NCI-H226 (cell line): ENCODE data around the gene CAMK4.
A peak's percentile ranks its signal among the peaks of the same experiment; 100 is the strongest.
"Not testable (repeated sequence)": the region's sequence is repeated elsewhere in the genome, so short reads cannot be mapped to it uniquely, and the experiment has no call there.

ENCODE experiments used
- DNase-seq: peaks from one replicate; pipeline ENCODE4 v3.0.0-alpha.2; 2015

Gene CAMK4

DNA sequence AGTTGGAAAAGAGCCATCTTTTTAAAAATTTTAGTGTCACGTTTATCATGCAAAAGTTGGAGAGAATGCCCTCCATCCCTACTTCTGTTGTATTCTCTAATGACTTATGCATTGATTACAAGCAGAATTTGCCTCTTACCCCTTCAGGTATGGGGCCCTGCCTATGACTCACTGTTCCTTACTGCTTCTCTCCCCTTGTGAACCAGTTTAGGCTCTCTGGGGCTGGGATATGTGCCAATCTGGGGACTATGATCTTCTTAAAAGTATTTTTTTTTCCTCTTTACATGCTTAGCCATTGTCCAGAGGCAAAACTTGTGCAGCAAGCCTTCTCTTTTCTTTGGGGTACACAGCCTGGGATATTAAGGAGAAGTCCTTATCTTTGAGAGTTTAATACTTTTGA lies 37.4 kb downstream of the CAMK4 start:
- DNase-seq, result no peak

DNA sequence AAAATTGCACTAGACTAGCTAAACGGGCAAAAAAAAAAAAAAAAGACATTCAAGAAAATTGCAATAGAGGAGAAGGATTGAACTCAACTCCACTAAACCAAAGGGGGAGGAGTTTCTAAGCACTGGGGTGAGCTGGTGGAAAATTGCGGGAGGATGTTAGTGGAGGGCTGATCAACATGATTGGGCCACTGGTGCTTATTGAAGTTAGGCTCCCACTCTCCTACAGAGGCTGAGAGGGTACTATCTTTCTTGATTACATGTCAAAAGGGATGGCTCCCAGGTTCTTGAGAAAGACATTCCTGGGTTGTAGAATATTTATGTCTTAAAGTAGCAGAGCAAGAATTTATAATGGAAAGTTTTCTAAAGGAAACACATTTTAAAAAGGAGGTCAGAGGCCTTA lies 38.0 kb downstream of the CAMK4 start:
- no peak for DNase-seq

DNA sequence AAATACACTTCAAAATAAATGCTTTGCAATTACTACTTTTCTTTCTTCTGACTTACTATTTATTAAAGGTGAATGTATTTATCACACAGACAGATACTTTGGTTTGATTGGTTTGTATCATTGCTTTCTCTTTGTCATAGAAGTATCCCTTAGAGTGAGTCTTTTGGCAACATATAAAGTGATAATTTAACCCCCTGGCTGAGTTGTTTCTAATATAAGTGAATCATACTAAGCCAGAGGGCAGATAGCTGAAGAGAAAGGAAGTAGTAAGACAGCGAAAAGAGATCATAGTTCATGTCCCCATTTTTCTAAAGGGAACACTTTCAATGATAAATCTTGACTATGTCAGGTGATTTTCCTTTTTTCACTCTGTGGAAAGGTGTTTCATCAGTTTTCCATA lies 38.6 kb downstream of the CAMK4 start:
- DNase-seq, result no peak

DNA sequence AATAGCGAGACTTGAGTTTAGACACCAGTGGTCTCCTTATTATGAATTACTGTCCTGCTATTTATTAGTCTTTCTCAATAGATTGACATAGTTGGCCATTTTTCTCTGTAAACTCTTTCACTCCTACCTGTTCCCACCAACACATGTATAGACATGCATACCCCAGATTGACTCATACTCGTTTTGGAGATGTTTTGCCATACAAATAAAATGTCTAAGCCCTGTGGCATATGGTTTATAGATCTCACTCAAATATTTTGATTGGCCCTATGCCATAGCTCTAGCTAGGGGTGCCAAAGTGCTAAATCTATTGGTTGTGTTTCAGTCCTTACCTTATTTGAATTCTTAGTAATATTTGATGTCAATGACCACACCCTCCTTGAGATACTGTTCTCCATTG lies 42.3 kb downstream of the CAMK4 start:
- no peak for DNase-seq

DNA sequence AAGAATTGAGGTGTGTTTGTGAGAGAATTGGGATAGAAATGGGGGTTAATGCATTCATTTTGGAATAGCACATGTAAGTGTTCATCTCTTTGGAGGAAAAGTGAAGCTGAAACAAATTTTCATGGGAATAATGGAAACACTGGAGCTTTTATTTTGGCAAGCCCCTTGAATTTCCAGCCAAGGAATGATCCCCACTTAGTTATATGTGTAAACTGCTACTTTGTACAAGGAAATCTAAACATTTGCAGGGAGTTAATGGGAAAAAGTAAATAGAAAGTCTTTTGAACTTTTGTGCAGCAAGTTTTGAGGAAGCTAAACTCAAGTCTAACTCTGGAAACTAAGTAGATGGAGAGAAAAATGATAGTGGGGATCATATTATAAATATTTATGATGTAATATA lies 44.1 kb downstream of the CAMK4 start:
- DNase-seq, result no peak

DNA sequence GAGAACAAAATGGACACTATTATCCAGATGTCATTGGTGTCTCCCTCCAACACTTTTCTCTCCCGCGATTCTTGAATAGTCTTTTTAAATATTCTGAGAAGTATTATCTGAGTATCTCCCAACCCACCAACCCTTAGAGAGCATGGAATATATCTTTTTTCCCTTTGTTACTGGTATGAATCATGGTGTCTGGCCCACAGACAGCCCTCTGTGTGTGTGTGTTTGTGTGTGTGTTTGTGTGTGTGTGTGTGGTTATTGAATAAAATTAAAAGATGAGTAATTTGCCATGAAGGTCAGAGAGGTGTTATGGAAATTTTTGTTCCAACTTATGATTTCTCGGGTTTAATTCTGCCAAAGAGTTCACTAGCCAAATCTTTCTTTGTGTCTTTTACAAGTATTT lies 47.7 kb downstream of the CAMK4 start:
- no peak for DNase-seq

DNA sequence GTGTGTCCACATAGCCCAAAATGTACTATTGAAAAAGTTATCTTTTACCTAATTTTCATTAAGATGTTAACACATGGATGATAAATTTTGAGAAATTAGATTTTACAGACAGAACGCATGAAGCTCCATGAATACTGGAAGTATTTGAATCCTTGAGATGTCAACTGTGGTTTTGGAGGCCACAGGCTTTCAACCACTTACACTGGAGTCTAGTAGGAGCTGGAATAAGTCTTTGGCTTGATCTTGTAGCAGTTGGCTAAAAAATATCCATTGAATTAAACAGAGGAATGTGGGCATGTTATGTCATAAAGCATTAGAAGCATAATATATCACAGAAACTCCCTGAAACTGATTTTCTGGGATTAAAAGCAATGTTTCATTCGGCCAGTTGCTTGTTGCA lies 52.9 kb downstream of the CAMK4 start:
- no peak for DNase-seq

DNA sequence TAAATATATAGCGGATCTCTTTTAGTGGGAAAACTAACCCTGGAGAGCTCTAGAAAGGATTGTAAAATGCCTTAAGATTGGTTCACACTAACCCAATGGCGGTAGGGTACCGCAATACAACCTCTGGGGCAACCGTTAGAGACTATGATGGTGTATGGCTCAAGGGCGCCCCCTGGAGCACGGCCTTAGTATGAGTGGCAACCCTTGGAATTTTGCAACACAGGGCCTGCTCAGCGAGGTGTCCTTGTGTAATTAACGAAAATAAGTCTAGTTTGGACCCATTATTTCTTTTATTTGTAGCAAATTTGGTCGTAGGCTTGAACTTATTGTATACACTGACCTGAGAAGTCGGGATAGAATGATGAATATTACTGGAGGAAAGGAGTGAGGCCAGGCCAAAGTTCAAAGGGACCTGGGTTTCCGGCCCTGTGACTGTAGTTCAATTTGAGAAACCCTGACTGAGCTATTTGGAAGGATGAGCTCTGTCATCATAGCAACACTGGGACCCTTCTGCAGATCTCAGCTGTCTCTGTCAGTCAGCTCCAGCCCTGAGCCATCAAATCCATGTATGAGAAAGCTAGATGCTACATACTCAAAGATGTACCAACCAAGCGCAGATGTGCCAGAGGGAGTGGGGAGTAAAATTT lies 54.8 kb downstream of the CAMK4 start:
- DNase-seq, result no peak

DNA sequence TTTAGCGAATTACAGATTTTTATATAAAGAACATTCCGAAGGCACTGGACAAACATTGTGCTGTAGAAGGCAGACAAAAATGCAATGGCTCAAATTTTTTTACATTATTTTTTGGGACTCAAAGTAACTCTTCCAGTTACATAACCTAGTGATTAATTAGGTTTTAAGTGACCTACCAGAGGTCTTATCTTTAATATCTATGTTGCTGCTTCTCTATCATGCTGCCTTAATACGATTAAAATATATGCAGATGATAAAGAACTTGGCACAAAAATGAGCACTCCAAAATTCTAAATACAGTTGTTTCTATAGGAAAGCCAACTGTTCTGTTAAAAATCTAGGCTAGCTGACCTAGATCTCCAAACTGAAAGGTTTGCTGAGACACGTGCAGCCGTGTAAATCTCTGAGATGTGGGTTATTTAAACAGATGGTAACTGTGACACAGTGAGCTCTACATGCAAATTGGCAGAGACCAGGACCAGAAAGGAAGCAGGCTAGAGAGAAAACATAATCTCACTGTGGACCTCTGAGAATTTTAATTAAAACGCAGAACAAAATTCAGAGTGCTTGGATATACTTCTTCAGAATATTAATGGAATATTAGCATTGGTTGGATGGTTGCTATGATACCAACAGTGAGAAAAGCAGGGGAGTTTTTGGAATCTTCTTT lies 56.2 kb downstream of the CAMK4 start:
- DNase-seq, result no peak

DNA sequence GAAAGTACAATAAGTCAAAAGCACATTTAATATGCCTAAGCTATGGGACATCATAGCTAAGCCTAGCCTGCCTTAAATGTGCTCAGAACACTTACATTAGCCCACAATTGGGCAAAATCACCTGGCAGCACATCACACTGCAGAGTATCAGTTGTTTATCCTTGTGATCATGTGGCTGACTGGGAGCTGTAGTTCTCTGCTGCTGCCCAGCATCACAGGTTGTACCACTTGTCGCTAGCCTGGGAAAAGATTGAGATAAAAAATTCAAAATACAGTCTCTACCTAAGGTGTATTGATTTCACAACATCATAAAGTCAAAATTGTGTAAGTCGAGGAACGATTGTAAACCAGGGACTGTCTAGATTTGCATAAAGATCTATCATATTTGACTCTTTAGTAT lies 58.6 kb downstream of the CAMK4 start:
- no peak for DNase-seq

DNA sequence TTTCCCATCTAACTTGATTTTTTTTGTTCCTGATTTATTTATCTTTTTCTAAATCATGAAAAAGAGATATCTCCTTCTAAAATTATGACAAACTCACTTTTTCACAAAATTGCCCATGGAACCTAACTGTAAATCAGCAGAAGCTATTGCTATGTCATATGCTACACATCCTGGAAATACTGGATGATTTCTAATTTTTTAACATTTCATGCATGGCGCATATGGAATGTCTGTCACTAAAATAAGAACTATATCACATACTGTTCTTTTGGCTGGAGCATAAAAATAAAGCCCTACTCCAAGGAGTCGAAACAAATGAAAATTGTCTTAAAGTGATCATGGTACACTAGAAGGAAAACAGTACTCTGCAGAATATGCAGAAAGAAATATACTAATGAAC lies 60.6 kb downstream of the CAMK4 start:
- DNase-seq, result no peak

DNA sequence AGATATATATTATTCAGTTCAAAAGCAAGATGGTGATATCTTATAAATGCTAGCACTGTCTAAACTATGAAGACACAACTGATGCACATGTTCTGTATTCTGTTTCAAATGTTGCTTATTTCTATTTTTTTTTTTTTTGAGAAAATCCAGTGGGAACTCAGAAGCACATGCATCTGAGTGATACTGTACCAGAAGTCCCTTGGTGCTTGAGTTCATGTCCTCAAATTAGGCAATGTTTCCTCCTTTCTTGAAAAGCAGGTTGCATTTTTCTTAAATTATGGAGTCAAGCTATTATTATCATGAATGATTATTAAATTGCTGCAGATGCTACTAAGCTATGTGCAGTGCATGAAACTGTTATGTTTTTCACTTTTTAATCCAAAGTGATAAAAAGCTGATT lies 70.4 kb downstream of the CAMK4 start:
- DNase-seq, result no peak

DNA sequence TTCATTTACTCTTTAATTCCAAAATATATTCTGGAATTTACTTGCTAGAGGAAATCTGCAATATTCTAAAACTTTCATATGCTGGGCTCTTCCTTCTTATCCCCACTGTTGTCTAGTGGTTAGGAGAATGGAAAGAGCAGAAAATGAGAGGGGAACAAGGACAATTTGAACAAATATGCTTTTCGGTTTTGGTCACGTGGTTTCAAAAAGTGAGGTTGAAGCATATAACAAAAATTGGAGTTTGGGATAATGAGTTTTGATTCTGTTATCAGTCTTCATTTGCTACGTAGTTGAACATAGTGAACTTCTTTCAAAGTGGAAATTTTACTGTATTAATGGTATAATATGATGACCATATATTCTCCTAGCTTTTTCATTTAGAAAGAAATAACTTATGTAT lies 71.5 kb downstream of the CAMK4 start:
- DNase-seq, result no peak

DNA sequence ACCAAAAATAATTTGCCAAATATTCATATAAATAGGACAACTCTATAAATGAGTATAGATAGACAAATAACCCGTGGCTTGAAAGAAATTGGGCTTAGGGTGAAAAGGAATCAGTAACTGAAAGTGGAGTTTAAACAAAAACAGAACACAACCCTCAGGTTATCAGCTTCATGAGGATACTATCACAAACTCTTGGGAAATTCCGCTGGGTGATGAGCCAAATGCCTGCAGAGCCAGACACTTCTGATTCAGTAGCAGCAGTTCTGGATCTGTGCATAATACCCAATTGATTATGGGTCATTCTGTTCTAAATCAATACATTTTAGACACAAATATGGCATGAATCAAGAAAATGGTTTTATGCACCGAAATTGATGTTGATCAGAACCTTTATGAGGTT lies 72.4 kb downstream of the CAMK4 start:
- peak; percentile 13 for DNase-seq

DNA sequence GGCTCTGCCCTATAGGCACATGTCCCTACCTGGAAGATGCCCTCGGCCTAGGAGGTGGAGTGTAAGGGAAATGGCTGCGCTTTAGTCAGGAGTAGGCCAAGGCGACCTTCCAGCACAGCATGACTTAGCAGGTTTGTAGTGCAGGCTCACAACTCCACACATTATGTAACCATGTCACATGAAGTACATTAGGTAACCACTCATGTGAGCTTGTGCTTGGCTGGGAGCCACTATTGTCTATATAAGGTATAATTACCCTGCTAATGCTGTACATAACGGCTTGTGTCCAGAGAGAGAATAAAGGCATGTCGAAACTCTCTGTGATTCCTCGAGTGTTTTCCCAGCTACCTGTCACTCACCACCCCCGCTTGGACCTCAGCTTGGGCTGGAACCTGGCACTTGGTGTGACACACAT lies 74.9 kb downstream of the CAMK4 start:
- no peak for DNase-seq

DNA sequence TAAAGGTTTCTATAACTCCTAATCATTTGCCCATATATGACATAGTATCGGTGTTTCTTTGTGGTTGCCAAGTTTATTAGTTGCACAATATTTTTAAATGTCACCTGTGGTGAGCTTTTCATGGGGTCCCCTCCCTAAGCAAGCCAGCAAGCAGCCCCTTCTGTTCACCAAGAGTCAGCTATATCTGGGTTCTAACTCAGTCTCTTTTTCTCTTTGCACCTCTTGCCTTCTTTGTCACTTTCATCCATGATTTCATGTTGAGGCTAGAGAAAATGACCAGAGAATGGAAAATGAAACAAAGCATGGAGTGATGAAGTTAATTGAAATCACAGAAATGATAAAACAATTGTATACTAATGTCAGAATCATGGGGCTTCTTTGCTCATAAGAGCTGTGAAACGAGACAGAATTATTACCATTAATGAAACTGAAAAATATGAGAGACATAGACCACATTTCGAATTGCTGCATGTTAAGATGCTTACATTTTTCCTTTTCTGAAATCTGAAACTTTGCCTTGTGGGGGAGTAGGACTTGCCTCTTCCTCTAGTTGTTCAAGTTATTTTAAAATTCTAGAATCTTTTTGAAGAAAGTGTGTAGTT lies 75.7 kb downstream of the CAMK4 start:
- DNase-seq, result no peak

DNA sequence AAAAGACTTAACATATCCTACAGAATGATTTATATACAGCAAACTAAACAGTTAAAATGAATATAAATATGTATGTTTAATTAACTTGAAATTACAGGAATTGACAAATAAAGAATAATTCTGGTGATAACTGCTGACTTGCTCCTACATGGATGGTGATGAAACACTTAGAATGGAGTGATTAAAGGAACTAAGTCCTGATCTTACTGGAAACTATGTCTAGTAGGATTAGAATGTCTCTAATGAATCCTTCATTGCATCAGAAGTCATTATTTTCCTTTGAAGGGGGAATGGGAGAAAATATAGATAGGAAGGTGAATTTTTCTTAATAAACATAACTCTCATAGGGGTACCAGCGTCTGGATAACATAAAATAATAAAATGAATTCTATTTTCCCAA lies 77.1 kb downstream of the CAMK4 start:
- no peak for DNase-seq

DNA sequence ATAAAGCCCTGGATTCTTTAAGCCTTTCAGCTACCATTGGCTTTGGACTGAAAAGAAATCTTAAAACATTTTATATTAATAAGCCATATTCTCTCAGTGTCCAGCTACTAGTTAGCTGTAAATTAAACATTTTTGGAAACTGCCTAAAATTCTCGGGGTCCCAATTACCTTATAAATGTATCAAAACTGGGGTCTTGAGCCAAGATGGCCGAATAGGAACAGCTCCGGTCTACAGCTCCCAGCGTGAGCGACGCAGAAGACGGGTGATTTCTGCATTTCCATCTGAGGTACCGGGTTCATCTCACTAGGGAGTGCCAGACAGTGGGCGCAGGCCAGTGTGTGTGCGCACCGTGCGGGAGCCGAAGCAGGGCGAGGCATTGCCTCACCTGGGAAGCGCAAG lies 77.9 kb downstream of the CAMK4 start:
- not testable (repeated sequence) for DNase-seq

DNA sequence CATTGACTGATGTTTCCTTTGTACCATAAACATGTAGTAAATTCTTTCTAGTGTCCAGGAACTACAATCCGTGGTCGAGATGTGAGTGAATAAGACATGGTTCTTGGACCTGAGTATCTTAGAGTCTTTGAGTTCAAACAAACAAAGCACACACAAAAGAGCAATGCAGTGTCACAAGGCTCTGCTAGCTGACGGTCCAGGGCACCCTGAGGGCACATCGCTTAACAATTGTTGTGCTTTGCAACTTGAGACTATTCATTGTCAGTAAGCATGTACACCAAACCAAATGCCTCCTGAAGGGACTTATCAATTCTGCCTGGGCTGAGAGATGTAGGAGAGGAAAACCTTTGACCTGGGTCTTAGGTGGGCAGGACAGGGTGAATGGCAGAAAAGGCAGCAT lies 84.8 kb downstream of the CAMK4 start:
- no peak for DNase-seq

DNA sequence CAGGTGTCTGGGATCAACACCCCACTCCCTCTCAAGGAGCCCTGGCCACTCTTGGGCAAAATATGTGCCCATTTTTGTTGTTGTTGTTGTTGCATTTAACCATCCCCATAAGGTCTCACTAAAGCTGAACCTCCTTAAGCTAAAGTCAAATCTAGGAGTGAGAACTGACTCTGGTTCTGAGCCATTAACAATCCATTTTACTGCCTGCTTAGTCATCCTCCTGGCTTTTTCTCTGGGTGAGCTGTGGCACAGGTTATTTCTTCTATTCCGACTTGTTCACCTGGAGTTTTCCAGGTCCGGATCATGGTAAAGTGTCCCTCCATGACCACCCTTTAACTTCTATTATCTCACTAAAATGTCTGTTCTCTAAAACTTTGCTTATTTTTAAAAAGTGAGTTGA lies 85.2 kb downstream of the CAMK4 start:
- DNase-seq, result no peak

DNA sequence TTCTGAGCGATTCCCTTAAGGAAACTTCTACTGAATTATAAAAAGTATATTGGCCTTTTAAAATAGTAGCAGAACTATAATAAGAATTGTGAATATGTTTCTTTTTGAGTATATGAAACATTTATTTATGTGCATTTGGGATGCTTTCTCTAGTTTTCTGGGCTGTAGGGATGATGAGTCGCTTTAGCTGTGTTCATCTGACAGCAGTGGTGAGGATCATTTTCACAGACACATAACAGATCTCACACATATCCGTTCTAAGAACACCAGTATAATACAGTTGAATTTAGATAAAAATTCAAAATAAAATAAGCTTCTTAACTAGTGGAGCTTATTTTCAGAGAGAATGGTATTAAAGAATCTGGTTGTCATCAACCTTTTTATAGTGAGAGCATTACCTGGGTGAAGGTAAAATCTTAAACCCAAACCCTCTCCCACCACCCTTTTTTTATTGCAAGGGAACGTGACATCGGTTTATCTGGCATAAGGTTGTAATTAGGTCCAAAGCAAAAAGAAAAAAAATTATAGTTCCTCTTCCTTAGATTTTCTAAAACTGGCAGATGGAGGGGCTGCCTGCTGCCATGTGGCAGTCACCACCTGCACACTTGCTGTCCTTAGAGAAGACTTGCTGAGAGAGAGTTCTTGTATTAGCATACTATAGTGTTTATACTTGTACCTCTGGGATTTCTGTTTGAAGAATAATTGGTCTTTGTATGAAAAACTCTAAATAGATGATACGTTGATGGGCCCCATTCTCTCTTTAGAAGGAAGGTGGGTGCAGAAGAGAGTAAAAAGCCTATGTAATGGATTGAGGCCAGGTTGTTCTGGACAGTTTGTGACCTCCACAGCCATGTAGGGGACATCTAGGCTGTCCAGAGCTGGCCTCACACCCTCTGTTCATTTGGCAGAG lies 86.8 kb downstream of the CAMK4 start:
- DNase-seq, result no peak

DNA sequence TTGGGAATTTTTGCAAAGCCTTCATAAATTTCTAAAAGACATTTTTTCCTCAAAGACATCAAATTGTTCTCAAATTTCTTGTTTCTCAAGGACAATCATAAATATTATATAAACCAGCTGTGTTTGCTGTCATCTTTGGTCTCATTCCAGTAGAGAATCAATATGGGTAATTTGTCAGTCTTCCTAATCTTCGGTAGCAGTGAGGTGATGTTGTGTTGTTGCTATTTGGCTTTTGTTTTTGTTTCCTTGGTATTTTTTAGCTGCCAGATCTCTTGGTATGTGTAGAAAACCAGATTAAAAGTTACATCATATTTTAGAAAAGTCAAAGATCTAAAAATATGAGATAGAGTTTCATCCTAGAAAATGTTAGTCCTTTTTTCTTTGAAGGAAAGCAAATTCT lies 87.5 kb downstream of the CAMK4 start:
- DNase-seq, result peak; percentile 4

DNA sequence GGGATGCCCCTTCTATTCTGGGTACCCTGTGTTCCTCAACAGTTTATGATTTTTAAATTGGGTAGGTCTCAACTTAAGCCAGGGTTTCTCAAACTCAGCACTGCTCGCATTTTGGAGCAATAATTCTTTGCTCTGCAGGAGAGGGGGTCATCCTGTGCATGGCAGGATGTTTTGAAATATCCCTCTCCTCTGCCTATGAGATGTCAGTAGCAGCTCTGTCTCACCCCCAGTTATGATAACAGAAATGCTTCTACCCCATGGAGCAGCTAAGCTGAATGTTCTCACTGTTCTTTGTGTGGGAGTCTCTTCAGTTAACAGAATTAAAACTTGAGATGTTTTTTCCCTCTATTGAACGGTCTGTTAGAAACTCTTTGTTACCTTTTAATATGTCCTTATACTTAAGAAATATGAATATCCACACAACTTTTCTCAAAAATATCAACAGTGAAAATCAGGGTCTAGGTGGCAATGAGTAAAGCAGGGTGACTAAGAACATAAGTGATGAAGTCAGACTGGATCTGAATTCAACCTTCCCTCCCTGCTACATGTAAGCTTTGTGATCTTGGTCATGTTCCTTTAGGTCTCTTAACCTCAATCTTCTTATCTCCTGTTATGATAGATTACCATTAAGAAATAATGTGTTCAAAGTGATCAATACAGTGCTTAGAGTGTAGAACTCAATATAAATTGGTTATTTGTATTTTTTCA lies 89.0 kb downstream of the CAMK4 start:
- DNase-seq, result peak; percentile 53
